ACHN (cell line): Measurements from ENCODE around the gene APBB2.
"Not testable (repeated sequence)": the region's sequence is repeated elsewhere in the genome, so short reads cannot be mapped to it uniquely, and the experiment has no call there.

Source experiments
- DNase-seq: peaks from one replicate; pipeline ENCODE4 v3.0.0-alpha.2; 2015
- in situ Hi-C: cut with HindIII; loops from 2 replicates; pipeline ENCODE4 v1.10.0; 2017; ENCODE audit warnings: low sequenced_read_pairs, low pct_ligation_motif_present, low pct_unique_long_range_greater_than_20kb

Gene APBB2

DNA sequence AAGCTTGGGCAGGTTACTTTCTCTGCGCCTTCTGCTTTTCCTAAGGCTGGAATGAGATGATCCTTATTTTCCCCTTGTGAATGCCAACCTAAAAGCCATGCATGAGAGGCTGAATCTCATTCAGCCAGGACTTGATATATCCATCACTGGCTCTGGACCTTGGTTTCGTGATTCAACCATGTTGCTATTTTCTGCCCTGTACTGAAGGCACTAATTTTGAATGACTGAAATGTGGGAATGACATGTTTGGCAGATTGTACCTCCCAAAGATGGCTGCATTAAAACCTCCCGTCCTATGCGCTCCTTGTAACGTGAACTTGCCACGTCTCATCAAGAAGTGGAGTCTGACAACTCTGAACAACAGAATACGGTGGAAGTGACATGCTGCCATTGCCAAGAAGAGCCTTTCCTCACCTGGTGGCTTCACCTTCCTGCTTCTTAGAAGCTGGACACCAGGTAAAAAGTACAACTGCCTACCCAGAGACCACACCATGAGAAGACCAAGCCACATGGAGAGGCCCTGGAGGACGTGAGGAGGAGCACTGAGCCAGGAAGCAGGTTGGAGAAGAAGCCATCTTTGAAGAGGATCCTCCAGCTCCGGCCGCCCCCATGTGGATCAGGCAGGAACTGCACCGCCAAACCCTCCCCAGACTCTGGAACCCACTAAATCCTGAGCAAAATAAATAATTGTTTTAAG lies 290.1 kb downstream of the APBB2 start:
- in situ Hi-C loops = no loop called here

GRCh38 chr4:40923316-40924095 lies 290.8 kb downstream of the APBB2 start:
- in situ Hi-C loops = no loop called here
- no peak for DNase-seq

More for the DNA sequence above, 290.1 kb downstream of the APBB2 start:
- DNase-seq = peak; percentile 49

GRCh38 chr4:40919976-40920375 lies 294.4 kb downstream of the APBB2 start:
- DNase-seq, in situ Hi-C loops: not testable (repeated sequence)

DNA sequence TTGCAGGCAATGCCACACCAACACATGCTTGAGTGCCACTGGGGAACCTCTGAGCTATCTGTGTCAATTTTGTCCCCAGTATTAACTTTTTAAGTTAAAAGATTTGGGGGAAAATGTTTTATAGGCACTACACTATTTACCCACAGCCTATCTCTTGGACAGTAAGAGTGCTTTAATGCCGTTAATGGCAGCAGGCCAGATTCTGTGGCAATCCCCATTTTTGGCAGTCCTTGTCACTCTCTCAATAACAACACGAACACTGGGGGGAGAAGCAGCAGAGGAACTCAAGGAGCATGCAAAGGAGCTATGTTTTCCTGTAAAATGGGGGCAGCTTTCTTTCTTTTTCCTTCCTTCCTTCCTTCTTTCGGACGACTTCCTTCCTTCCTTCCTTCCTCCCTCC lies 296.0 kb downstream of the APBB2 start:
- DNase-seq = no peak
- in situ Hi-C loops = no loop called here

GRCh38 chr4:40916880-40917279 lies 297.5 kb downstream of the APBB2 start:
- DNase-seq = peak; percentile 24
- in situ Hi-C loops = no loop called here

DNA sequence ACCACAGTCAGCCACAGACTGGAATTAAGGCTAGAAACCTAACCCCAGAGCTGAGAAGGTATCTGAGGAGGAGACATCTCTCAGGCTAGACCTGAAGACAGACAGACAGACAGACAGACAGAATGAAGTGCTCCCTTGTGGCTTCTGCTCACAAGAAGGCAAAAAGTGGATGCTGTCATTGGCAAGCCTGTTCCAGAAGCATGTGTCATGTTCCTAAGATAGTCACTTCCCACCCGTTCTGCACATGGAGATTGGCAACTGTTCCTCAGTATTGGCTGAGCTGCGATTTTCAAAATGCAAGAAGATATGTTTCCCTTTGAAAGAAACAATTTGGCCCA lies 298.2 kb downstream of the APBB2 start:
- in situ Hi-C loops = no loop called here

GRCh38 chr4:40915318-40916217 lies 298.8 kb downstream of the APBB2 start:
- no peak for DNase-seq
- in situ Hi-C loops = no loop called here

More for the DNA sequence above, 298.2 kb downstream of the APBB2 start:
- DNase-seq = no peak

DNA sequence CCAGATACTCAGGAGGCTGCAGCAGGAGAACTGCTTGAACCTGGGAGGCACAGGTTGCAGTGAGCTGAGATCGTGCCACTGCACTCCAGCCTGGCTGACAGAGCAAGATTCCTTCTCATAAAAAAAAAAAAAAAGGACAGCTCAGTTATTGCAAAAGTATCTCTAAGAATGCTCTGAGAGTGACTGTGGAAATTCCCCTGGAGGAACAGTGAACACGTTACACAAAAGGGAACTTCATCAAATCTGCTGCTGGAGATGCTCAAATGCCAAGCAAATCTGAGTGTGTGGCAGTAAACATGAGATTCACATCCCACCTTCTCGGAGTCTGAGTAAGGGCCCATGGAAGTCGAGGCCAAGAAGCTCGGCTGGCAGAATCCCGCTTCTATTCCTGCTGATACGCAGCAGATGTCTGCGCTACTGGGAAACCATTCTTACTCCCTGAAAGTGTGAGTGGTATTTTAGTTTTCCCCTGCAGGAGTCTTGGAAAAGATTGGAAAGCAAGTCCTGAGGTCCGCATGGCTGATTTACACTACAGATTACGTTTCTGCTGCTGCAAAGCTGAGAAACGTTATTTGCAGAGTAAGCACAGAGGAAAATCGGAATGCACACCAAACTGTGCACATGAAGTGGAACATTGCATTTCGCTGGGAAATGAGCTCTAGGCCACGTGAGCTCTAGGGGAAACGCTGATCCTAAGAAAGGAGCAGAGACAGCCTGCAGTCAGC lies 301.7 kb downstream of the APBB2 start:
- DNase-seq = no peak
- in situ Hi-C loops = no loop called here

GRCh38 chr4:40910706-40911105 lies 303.6 kb downstream of the APBB2 start:
- in situ Hi-C loops = no loop called here
- no peak for DNase-seq

DNA sequence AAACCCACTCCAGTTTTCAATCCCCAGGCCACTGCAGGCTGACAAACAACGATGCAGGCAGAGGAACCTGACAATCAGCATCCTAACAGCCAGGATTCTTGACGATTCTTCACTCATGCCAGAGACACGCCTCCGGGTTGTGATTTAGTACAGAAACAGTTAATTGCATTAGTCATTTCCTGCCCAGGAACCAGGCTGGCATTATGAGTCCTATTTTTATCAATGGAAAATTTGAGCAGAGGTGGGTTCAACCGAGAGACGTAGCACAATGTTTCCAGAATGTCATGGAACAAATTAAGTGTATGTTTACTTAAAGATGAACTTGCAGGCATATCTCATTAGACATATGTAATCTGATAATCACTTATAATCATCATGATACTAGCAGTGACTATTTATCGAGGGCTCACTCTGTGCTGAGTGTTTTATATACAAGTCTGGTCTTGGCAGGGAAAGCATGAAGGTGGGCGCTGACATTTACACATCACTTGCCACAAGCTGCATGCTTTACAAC lies 304.9 kb downstream of the APBB2 start:
- in situ Hi-C loops = no loop called here
- DNase-seq = no peak

GRCh38 chr4:40908702-40909362 lies 305.5 kb downstream of the APBB2 start:
- in situ Hi-C loops = no loop called here
- DNase-seq = peak; percentile 73

DNA sequence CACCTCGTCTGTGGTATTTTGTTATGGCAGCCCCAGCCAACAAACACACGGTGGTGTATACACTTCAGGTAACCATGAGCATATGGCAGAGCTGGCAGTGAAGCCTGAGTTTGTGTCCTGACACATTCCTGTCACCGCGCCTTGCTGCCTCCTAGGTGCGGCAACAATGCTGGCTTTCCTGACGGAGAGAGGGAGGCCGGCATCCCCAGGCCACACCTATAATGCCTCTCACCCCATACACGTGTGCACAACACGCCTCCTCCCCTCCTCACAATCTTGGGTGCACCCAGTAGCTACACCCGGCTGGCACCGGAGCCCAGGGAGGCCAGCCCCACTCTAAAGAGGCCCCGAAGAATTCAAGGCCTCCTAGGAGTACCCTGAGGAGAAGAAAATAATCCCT lies 306.0 kb downstream of the APBB2 start:
- in situ Hi-C loops = no loop called here
- no peak for DNase-seq

GRCh38 chr4:40905414-40905813 lies 308.9 kb downstream of the APBB2 start:
- in situ Hi-C loops = no loop called here
- no peak for DNase-seq

GRCh38 chr4:40900531-40900930 lies 313.8 kb downstream of the APBB2 start:
- DNase-seq, in situ Hi-C loops: not testable (repeated sequence)

DNA sequence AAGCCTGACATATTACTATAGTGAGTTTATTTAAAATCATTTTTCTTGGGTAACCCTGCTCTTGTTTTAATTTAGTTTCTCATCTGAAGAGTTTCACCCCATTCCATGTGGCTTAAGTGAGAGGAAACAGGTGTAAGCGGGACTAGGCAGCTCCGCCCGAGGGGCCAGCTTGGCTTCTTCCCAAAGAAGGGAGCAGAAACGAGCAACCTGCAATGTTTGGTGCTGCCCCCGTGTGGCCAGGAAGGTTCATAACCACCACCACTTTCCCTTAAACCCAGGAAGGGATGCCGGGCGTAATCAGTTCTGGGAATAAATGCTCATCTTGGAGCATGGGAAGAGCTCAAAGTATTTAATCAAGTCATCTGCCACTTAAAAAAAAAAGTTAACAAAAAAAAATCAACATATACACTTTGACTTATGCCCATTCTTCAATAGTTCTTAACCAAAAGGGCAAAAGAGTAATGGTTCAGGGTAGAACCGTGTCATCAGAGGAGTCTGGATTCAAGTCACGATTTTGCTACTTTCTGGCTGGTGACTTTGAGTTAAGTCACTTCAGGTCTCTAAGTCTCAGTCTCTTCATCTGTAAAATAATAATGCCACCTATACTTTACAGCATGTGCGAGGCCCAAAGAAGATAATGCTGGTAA lies 316.7 kb downstream of the APBB2 start:
- in situ Hi-C loops = no loop called here
- DNase-seq = peak; percentile 80

- in situ Hi-C loops = no loop called here
- DNase-seq = no peak
These were observed 323.6 kb downstream of the APBB2 start for GRCh38 chr4:40890764-40891163.

DNA sequence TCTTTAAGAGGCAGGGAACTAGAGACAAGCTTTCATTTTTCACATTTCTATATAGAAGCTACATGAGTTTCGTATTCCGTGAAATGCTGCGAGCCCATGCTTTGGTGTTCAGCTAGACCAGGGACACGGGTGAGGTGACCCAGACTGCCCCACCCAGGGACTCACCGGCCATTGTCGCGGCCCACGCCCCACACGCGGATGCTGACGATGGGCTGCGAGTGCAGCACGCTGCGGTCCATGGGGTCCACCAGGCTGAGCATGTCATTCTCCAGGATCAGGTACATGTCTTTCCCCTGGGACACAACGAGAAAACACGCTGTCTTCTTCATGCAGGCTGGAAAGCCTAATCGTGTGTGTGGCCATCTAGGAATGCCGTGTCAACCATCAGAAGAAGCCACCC lies 324.1 kb downstream of the APBB2 start:
- DNase-seq = no peak
- in situ Hi-C loops = no loop called here
